Measurements from ENCODE around the gene TNFRSF18.

TNFRSF18 gene

DNA sequence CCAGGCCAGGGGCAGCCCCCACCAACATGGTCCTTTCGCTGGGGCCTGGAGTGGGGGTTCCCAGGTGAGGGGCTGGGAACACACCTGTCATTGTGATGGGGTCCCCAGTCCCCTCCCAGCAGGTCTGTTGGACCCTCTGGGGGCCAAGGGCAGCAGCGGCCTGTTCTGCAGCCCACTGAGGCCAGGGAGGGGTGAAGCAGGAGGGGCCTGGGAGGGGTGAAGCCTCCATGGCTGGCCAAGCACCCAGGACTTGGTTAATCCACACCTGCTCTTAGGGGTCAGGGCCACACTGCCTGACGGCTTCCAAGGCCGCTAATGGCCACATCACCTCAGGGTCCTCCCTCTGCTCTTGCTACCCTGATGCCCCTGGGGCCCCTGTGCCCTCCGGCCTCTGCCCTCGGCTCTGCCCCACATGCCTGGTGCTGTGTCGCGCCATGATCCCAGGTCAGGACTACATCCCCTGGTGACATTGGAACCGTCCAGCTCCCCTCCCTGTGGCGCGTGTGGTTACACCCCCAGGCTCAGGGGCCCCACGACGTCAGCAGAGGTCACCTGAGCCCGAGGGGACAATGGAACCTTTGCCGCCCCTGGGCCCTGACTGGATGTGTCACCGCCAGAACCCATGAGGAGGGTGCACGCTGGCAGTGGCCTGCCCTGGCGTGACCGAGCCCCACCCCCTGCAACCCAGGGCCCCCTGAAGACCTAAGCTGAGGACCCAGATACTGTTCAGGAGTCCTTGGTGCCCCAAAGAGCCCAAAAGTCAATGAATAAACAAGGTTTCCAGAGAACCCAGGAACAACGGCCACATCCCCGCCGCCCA lies 7.0 kb downstream of the TNFRSF18 start:
- TF ChIP-seq, protein P1, sequence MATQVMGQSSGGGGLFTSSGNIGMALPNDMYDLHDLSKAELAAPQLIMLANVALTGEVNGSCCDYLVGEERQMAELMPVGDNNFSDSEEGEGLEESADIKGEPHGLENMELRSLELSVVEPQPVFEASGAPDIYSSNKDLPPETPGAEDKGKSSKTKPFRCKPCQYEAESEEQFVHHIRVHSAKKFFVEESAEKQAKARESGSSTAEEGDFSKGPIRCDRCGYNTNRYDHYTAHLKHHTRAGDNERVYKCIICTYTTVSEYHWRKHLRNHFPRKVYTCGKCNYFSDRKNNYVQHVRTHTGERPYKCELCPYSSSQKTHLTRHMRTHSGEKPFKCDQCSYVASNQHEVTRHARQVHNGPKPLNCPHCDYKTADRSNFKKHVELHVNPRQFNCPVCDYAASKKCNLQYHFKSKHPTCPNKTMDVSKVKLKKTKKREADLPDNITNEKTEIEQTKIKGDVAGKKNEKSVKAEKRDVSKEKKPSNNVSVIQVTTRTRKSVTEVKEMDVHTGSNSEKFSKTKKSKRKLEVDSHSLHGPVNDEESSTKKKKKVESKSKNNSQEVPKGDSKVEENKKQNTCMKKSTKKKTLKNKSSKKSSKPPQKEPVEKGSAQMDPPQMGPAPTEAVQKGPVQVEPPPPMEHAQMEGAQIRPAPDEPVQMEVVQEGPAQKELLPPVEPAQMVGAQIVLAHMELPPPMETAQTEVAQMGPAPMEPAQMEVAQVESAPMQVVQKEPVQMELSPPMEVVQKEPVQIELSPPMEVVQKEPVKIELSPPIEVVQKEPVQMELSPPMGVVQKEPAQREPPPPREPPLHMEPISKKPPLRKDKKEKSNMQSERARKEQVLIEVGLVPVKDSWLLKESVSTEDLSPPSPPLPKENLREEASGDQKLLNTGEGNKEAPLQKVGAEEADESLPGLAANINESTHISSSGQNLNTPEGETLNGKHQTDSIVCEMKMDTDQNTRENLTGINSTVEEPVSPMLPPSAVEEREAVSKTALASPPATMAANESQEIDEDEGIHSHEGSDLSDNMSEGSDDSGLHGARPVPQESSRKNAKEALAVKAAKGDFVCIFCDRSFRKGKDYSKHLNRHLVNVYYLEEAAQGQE (IDR thresholded peaks at IDR 0.05; ENCODE audit: insufficient read depth in 1 of 2, low read depth in 2 of 2, low read length in 2 of 2) = no peak
- TF ChIP-seq TAF1 (IDR thresholded peaks at IDR 0.05; ENCODE audit: borderline replicate concordance, insufficient read depth, low read length) = no peak
- TF ChIP-seq FOXP2 (optimal IDR thresholded peaks at IDR 0.05; ENCODE audit: borderline replicate concordance, extremely low read depth, extremely low read length, insufficient read depth) = no peak
- TF ChIP-seq POLR2AphosphoS5 (IDR thresholded peaks at IDR 0.05; ENCODE audit: low read depth, low read length) = no peak

DNA sequence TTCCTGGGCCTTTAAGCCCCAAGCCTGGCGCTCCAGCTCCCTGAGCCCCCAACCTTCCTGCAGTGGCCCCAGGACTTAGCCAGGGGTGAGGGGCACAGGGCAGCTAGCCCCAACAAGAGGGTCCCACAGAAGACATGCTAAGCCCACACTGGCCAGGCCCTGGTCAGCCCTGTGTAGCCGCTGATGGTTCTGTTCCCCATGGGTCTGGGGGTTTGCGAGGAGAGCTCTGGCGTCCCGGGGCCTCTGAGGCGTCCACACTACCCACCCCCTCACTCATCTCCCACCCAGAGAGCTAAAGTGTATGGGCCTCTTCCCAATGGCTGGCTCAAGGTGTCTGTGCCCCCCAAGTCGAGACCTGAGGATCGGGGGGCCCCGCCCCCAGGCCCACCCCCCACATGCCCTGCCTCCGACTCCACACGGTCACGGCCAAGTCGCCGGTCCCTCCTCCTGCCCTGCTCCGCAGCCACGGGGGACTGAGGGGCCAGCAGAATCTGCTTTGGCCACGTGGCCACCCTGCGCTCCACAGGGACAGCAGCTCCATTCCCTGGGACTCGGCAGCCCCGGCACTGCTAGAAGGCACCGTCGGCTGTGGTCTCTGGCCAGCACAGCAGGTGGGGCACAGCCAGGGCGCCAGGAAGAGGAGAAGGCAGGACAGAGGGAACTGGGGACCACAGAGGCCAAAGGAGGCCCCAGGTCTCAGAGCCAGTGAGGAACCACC lies 7.8 kb downstream of the TNFRSF18 start:
- no peak for TF ChIP-seq TAF1 (IDR thresholded peaks at IDR 0.05; ENCODE audit: borderline replicate concordance, insufficient read depth, low read length)
- no peak for TF ChIP-seq POLR2AphosphoS5 (IDR thresholded peaks at IDR 0.05; ENCODE audit: low read depth, low read length)
- TF ChIP-seq SIN3A (IDR thresholded peaks at IDR 0.05; ENCODE audit: borderline replicate concordance, insufficient read depth, low read length) = no peak
- TF ChIP-seq FOXP2 (optimal IDR thresholded peaks at IDR 0.05; ENCODE audit: borderline replicate concordance, extremely low read depth, extremely low read length, insufficient read depth) = no peak
- TF ChIP-seq, protein P1 (IDR thresholded peaks at IDR 0.05; ENCODE audit: insufficient read depth in 1 of 2, low read depth in 2 of 2, low read length in 2 of 2) = no peak

DNA sequence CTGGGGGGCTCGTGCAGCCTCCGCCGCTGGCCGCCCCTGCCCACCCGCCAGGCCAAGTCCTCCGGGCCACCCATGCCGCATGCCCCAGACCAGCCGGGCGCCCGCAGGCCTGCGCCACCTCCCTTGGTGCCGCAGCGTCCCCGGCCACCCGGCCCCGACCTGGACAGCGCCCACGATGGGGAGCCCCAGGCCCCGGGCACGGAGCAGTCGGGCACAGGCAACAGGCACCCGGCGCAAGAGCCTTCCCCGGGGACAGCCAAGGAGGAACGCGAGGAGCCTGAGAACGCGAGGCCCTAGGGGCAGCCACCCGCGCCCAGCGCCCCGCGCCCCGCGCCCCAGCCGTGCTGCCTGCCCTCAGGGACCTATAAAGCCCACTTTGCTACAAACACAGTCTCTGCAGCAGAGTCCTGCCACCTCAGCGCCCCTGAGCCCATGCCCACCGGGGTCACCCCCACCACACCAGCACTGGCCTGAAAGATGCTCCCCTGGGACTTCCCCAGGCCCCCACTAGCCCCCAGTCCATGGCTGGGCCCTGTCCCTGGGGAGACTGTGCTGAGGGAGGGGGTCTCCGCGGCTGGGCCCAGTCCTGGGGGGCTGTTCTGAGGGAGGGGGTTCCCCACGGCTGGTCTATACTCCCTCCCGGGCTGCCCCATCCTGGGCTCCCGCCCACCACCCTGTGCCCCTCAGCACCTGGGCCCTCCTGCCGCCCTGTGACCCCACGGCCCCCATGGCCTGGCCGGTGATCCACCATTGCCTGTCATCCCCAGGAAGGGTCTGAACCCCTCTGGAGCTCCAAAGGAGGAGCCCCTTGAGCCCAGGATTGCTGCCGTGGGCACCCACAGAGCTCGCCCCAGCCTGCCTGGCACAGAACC lies 8.6 kb downstream of the TNFRSF18 start:
- TF ChIP-seq FOXP2 (optimal IDR thresholded peaks at IDR 0.05; ENCODE audit: borderline replicate concordance, extremely low read depth, extremely low read length, insufficient read depth) (no peak), TAF1 (IDR thresholded peaks at IDR 0.05; ENCODE audit: borderline replicate concordance, insufficient read depth, low read length) (no peak), SIN3A (IDR thresholded peaks at IDR 0.05; ENCODE audit: borderline replicate concordance, insufficient read depth, low read length) (no peak), POLR2AphosphoS5 (IDR thresholded peaks at IDR 0.05; ENCODE audit: low read depth, low read length) (no peak)
- TF ChIP-seq, protein P1 (IDR thresholded peaks at IDR 0.05; ENCODE audit: insufficient read depth in 1 of 2, low read depth in 2 of 2, low read length in 2 of 2) = no peak

DNA sequence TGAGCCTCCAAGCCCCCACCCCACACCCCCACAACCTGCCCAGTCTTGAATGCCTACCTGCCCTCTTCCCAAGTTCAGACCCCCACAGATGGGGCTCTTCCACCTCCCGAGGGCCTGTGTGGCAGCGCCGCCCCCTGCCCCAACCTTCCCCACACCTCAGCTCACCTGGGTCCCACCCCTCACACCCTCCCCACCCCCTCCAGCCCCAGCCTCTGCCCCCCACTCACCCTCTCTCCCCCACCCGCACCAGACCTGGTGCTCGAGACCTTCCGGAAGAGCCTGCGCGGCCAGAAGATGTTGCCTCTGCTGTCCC lies 9.2 kb downstream of the TNFRSF18 start:
- no peak for TF ChIP-seq TAF1 (IDR thresholded peaks at IDR 0.05; ENCODE audit: borderline replicate concordance, insufficient read depth, low read length)

DNA sequence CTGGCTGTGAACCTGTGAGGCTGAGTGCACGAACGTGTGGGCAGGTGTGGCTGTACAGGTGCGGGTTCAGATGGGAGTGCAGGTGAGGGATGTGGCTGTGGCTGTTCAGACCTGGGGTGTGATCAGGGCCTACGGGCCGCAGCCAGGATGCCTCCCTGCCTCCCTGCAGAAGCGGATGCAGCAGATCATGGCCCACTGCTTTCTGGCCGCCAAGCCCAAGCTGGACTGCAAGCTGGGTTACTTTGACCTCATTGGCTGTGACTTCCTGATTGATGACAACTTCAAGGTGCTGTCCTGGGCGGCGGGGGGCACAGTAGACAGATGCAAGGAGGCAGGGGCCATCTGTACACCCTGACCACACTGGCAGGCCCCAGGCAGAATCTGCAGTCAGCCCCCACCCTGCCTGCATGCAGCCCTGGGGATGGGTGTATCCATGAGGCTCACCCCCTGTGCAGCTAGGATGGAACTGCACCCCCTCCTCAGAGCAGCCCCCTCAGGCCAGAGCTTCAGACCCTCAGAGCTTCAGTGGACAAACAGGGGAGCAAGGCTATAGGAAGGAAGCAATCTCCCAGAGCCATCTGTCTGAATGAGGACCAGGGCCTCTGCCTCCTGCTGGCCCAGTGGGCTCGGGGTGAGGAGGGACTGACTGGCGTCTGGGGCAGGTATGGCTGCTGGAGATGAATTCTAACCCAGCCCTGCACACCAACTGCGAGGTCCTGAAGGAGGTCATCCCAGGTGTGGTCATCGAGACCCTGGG lies 9.8 kb downstream of the TNFRSF18 start:
- TF ChIP-seq, protein P1 (IDR thresholded peaks at IDR 0.05; ENCODE audit: insufficient read depth in 1 of 2, low read depth in 2 of 2, low read length in 2 of 2) = no peak
- TF ChIP-seq TAF1 (IDR thresholded peaks at IDR 0.05; ENCODE audit: borderline replicate concordance, insufficient read depth, low read length) (no peak), POLR2AphosphoS5 (IDR thresholded peaks at IDR 0.05; ENCODE audit: low read depth, low read length) (no peak), SIN3A (IDR thresholded peaks at IDR 0.05; ENCODE audit: borderline replicate concordance, insufficient read depth, low read length) (no peak), FOXP2 (optimal IDR thresholded peaks at IDR 0.05; ENCODE audit: borderline replicate concordance, extremely low read depth, extremely low read length, insufficient read depth) (no peak)

All from PFSK-1 (cell line).